B cell (primary cell): ENCODE data around the gene MAN2A2.

ENCODE experiments used
- EZH2 ChIP-seq: IDR thresholded peaks from 2 replicates; pipeline ENCODE4 v1.6.1; 2012; ENCODE audit warnings: borderline replicate concordance, low read depth, mild to moderate bottlenecking, moderate library complexity, low read length; ENCODE audit not compliant: insufficient read depth, poor library complexity, severe bottlenecking
- TF ChIP-seq, protein P1 (sequence below): fragments of 200-600 bp; IDR thresholded peaks from one replicate; pipeline ENCODE4 v1.8.0; 2022; ENCODE audit warnings: antibody characterized with exemption, mild to moderate bottlenecking

DNA sequence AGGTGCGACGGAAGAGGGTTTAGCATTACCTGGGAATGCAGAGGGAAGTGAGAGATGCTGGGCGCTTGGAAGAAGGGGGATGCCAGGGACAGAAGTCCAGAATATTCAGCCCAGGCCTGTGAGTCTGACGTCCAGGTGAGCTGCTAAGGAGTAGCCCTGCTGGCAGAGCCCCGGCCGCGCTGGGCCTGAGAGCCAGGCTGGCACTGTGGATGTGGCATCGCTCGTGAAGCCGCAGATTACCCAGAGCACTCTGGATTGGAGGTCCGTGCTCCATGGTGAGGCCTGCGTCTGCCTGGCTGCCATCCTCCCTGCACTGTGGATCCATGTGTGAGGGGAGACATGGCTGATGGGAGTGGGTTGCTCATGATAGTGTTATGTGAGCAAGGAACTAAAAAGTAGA, 14.5 kb downstream of the MAN2A2 start:
- TF ChIP-seq, protein P1, sequence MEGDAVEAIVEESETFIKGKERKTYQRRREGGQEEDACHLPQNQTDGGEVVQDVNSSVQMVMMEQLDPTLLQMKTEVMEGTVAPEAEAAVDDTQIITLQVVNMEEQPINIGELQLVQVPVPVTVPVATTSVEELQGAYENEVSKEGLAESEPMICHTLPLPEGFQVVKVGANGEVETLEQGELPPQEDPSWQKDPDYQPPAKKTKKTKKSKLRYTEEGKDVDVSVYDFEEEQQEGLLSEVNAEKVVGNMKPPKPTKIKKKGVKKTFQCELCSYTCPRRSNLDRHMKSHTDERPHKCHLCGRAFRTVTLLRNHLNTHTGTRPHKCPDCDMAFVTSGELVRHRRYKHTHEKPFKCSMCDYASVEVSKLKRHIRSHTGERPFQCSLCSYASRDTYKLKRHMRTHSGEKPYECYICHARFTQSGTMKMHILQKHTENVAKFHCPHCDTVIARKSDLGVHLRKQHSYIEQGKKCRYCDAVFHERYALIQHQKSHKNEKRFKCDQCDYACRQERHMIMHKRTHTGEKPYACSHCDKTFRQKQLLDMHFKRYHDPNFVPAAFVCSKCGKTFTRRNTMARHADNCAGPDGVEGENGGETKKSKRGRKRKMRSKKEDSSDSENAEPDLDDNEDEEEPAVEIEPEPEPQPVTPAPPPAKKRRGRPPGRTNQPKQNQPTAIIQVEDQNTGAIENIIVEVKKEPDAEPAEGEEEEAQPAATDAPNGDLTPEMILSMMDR = no peak
- no peak for TF ChIP-seq EZH2
